HepG2 (cell line): ENCODE results near the gene SERINC5. TPM values are rescaled to one million over a fixed set of nuclear protein-coding genes. Genes with fewer than 3 reads are reported as not detected.

Experiments used
- ASH2L ChIP-seq: fragments of 300-600, 200-600 bp; sonication (generic); IDR thresholded peaks from 2 replicates; pipeline ENCODE4 v1.7.0; 2017; ENCODE audit warnings: low read depth, mild to moderate bottlenecking, moderate library complexity, mixed read lengths, low read length; ENCODE audit not compliant: insufficient read length
- CEBPB ChIP-seq: IDR thresholded peaks from 2 replicates; pipeline ENCODE4 v1.6.1; 2011; ENCODE audit warnings: low read depth, low read length, improper control_type of control experiment, borderline replicate concordance
- DR1 ChIP-seq: sonication (generic); formaldehyde crosslinking; IDR thresholded peaks from 2 replicates; pipeline ENCODE4 v1.8.0; 2021; ENCODE audit warnings: mild to moderate bottlenecking, missing genetic modification reagents, inconsistent platforms
- DRAP1 ChIP-seq: IDR thresholded peaks from 2 replicates; pipeline ENCODE4 v1.6.1; 2016; ENCODE audit warnings: missing genetic modification reagents, missing compliant biosample characterization
- FOXO4 ChIP-seq: sonication (generic); formaldehyde crosslinking; conservative IDR thresholded peaks from 2 replicates; pipeline ENCODE4 v1.8.1; 2023; ENCODE audit warnings: missing genetic modification reagents
- FOXP1 ChIP-seq, 2 experiments: fragments of 450-650 bp in 1 of 2; IDR thresholded peaks; 2 replicates each; pipeline ENCODE4 v1.6.1; 2017 to 2018; ENCODE audit warnings: antibody characterized with exemption in 1 of 2
- MIER2 ChIP-seq: IDR thresholded peaks from 2 replicates; pipeline ENCODE4 v1.6.1; 2016; ENCODE audit warnings: missing biosample characterization, missing genetic modification reagents
- NFAT5 ChIP-seq: sonication (generic); formaldehyde crosslinking; IDR thresholded peaks from 2 replicates; pipeline ENCODE4 v1.4.0; 2020; ENCODE audit warnings: missing genetic modification reagents
- ONECUT2 ChIP-seq: sonication (generic); formaldehyde crosslinking; IDR thresholded peaks from 2 replicates; pipeline ENCODE4 v1.4.0; 2020; ENCODE audit warnings: missing genetic modification reagents
- RERE ChIP-seq: IDR thresholded peaks from 2 replicates; pipeline ENCODE4 v1.6.1; 2016; ENCODE audit warnings: low read depth, missing genetic modification reagents, missing compliant biosample characterization
- SRSF4 ChIP-seq: fragments of 200-400 bp; formaldehyde crosslinking; IDR thresholded peaks from one replicate; pipeline ENCODE4 v1.6.1; 2018; ENCODE audit warnings: mild to moderate bottlenecking, low read depth, low read length, moderate library complexity; ENCODE audit not compliant: poor library complexity, severe bottlenecking
- TCF7 ChIP-seq: sonication (generic); IDR thresholded peaks from 2 replicates; pipeline ENCODE4 v1.6.1; 2016; ENCODE audit warnings: antibody characterized with exemption, low read depth
- TGIF2 ChIP-seq: IDR thresholded peaks from 2 replicates; pipeline ENCODE4 v1.6.1; 2016; ENCODE audit warnings: control low read depth, missing compliant biosample characterization
- ZBTB20 ChIP-seq: sonication (generic); formaldehyde crosslinking; IDR thresholded peaks from 2 replicates; pipeline ENCODE4 v1.8.1; 2023; ENCODE audit warnings: missing genetic modification reagents, low read depth, mild to moderate bottlenecking, borderline replicate concordance
- ZNF34 ChIP-seq: sonication (generic); formaldehyde crosslinking; IDR thresholded peaks from 2 replicates; pipeline ENCODE4 v1.4.0; 2020; ENCODE audit warnings: mild to moderate bottlenecking, missing genetic modification reagents, borderline replicate concordance
- ZNF780A ChIP-seq: sonication (generic); formaldehyde crosslinking; IDR thresholded peaks from 2 replicates; pipeline ENCODE4 v1.8.0; 2022; ENCODE audit warnings: mild to moderate bottlenecking, missing genetic modification reagents, moderate library complexity
- polyA plus RNA-seq, 8 experiments: library from polyadenylated mRNA; depleted of rRNA in 3 of 8; stranded (reverse) in 7 of 8; unstranded in 1 of 8; fragments of >200 nt; fragmentation: Illumina TruSeq in 4 of 8; extraction: Trizol in 4 of 8; gene quantifications; 2 replicates each; pipeline versions ENCODE4 v1.2.1 to v1.2.3, GENCODE V29; 2011 to 2016; ENCODE audit warnings: low read depth in 4 of 8, missing spikeins in 1 of 8, mixed read lengths in 1 of 8; ENCODE audit not compliant: insufficient read depth in 1 of 8
- total RNA-seq, 5 experiments: library from RNA; depleted of rRNA; stranded (reverse); fragments of >200 nt; fragmentation: Illumina TruSeq; extraction: Trizol; gene quantifications; 2 replicates each; pipeline ENCODE4 v1.2.3, GENCODE V29; 2016; ENCODE audit warnings: low read depth in 1 of 5

Gene SERINC5
- total and polyA plus RNA-seq, 2 of the 13 experiments (the other 11 are each of a cell fraction or from before 2014, with no cell fraction given): 17.3 to 22.8 TPM

- no peak for TF ChIP-seq NFAT5 (CRISPR knock-in tag)
- peak; percentile 61; the same call in 1 of the 2 replicates for TF ChIP-seq RERE
- TF ChIP-seq DR1 (CRISPR knock-in tag): no peak
- no peak for TF ChIP-seq ONECUT2
- peak; percentile 50; the same call in 1 of the 2 replicates for TF ChIP-seq TGIF2 (CRISPR knock-in tag)
- TF ChIP-seq FOXO4: no peak
- TF ChIP-seq MIER2 (CRISPR knock-in tag): 0 out of 2 replicates have a peak, but pooled peaks have one; percentile 36
- TF ChIP-seq DRAP1 (CRISPR knock-in tag): no peak
- TF ChIP-seq ZNF780A (CRISPR knock-in tag): no peak
- 0 out of 2 replicates have a peak, but pooled peaks have one; percentile 16 for TF ChIP-seq ZBTB20 (CRISPR knock-in tag)
- peak; percentile 86 for TF ChIP-seq ASH2L
- TF ChIP-seq FOXP1 (IDR thresholded peaks at IDR 0.05): peak; percentile 92
- TF ChIP-seq FOXP1 (CRISPR knock-in tag; IDR thresholded peaks at IDR 0.05): peak; percentile 91
- no peak for TF ChIP-seq SRSF4
- TF ChIP-seq TCF7: peak; percentile 77
- TF ChIP-seq ZNF34 (CRISPR knock-in tag): no peak
- TF ChIP-seq CEBPB: peak; percentile 20; the same call in 1 of the 2 replicates
These were observed 71.4 kb downstream of the SERINC5 start (continued) for GRCh38 chr5:80184235-80185023.
